ENCODE data around the gene SAV1.

Gene SAV1

DNA sequence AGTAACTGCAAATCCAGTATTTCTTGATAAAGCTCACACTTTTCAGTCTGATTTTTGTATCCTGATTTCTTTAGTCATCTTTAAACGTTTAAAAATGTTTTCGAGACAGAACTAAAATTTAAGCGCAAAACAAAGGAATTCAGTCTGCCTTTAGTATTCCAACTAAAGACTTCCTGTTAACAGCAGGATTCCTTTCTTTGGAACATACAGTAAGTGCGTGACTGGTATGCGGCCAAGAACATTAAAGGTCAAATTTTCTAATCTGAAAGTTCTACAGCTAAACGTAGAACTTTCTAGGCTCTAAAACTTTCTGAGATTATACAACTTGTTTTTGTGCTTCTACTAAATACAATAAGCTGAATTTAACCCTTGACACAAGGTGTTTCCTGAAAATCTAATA is 9.9 kb downstream of the SAV1 start:
- TF ChIP-seq FOXP2 (optimal IDR thresholded peaks at IDR 0.05; ENCODE audit: borderline replicate concordance, extremely low read depth, extremely low read length, insufficient read depth), result no peak
- TF ChIP-seq POLR2AphosphoS5 (IDR thresholded peaks at IDR 0.05; ENCODE audit: low read depth, low read length), result no peak
- TF ChIP-seq SIN3A (IDR thresholded peaks at IDR 0.05; ENCODE audit: borderline replicate concordance, insufficient read depth, low read length), result no peak
- TF ChIP-seq, protein P1, sequence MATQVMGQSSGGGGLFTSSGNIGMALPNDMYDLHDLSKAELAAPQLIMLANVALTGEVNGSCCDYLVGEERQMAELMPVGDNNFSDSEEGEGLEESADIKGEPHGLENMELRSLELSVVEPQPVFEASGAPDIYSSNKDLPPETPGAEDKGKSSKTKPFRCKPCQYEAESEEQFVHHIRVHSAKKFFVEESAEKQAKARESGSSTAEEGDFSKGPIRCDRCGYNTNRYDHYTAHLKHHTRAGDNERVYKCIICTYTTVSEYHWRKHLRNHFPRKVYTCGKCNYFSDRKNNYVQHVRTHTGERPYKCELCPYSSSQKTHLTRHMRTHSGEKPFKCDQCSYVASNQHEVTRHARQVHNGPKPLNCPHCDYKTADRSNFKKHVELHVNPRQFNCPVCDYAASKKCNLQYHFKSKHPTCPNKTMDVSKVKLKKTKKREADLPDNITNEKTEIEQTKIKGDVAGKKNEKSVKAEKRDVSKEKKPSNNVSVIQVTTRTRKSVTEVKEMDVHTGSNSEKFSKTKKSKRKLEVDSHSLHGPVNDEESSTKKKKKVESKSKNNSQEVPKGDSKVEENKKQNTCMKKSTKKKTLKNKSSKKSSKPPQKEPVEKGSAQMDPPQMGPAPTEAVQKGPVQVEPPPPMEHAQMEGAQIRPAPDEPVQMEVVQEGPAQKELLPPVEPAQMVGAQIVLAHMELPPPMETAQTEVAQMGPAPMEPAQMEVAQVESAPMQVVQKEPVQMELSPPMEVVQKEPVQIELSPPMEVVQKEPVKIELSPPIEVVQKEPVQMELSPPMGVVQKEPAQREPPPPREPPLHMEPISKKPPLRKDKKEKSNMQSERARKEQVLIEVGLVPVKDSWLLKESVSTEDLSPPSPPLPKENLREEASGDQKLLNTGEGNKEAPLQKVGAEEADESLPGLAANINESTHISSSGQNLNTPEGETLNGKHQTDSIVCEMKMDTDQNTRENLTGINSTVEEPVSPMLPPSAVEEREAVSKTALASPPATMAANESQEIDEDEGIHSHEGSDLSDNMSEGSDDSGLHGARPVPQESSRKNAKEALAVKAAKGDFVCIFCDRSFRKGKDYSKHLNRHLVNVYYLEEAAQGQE (IDR thresholded peaks at IDR 0.05; ENCODE audit: insufficient read depth in 1 of 2, low read depth in 2 of 2, low read length in 2 of 2), result no peak
- TF ChIP-seq TAF1 (IDR thresholded peaks at IDR 0.05; ENCODE audit: borderline replicate concordance, insufficient read depth, low read length), result no peak

DNA sequence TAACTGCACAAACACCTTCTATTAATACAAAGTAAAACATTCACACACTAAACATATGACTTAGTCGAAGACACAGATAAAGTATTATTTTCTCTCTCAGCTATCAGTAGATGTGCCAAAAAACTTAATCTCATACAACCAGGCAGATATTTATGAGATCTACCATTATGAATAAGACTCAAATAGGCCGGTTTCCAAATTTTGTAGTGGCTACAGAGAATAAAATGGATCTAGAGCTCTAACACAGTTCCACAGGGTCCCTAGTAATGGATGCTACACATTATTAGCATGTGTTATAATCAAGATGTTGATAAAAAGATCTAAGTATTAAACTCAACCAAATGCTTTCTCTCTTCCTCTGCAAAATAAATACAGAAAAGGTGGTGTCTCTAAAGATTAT is 10.4 kb downstream of the SAV1 start:
- no peak for TF ChIP-seq FOXP2 (optimal IDR thresholded peaks at IDR 0.05; ENCODE audit: borderline replicate concordance, extremely low read depth, extremely low read length, insufficient read depth)
- no peak for TF ChIP-seq POLR2AphosphoS5 (IDR thresholded peaks at IDR 0.05; ENCODE audit: low read depth, low read length)
- TF ChIP-seq TAF1 (IDR thresholded peaks at IDR 0.05; ENCODE audit: borderline replicate concordance, insufficient read depth, low read length), result no peak
- TF ChIP-seq, protein P1 (IDR thresholded peaks at IDR 0.05; ENCODE audit: insufficient read depth in 1 of 2, low read depth in 2 of 2, low read length in 2 of 2), result no peak
- no peak for TF ChIP-seq SIN3A (IDR thresholded peaks at IDR 0.05; ENCODE audit: borderline replicate concordance, insufficient read depth, low read length)

DNA sequence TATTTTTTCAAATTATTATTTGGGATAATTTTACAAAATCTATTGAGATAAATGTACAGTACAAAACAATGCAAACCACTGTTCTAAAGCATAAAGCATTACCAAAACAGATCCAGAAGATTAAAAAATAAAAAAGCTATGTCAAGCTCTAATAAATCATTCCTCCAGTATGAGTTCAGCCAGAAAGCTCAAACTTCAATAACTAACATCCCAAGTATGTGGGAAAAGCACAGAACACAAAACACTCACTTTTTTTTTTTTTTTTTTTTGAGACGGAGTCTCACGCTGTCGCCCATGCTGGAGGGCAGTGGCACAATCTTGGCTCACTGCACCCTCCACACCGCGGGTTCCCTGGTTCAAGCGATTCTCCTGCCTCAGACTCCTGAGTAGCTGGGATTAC is 11.3 kb downstream of the SAV1 start:
- no peak for TF ChIP-seq FOXP2 (optimal IDR thresholded peaks at IDR 0.05; ENCODE audit: borderline replicate concordance, extremely low read depth, extremely low read length, insufficient read depth)
- no peak for TF ChIP-seq SIN3A (IDR thresholded peaks at IDR 0.05; ENCODE audit: borderline replicate concordance, insufficient read depth, low read length)
- TF ChIP-seq, protein P1 (IDR thresholded peaks at IDR 0.05; ENCODE audit: insufficient read depth in 1 of 2, low read depth in 2 of 2, low read length in 2 of 2), result no peak
- no peak for TF ChIP-seq TAF1 (IDR thresholded peaks at IDR 0.05; ENCODE audit: borderline replicate concordance, insufficient read depth, low read length)
- TF ChIP-seq POLR2AphosphoS5 (IDR thresholded peaks at IDR 0.05; ENCODE audit: low read depth, low read length), result no peak

DNA sequence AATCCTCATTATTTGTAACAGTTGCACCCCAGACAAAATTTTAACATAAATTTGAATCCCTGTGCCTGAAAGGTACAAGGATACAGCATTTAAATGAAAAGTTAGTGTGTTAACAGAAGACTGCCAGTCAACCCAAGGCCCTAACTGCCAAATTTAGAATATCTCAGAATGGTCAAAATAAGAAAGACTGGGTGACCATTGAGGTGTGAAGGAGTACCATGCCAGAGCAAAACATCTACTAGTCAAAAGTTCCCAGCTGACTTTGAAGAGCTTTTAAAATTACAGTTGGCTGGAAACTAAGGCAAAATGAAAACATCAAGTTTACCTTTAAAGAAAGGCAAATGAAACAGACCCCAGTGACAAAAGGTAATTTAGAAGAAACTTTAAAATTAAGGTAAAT is 18.4 kb downstream of the SAV1 start:
- TF ChIP-seq, protein P1 (IDR thresholded peaks at IDR 0.05; ENCODE audit: insufficient read depth in 1 of 2, low read depth in 2 of 2, low read length in 2 of 2), result no peak
- TF ChIP-seq TAF1 (IDR thresholded peaks at IDR 0.05; ENCODE audit: borderline replicate concordance, insufficient read depth, low read length), result no peak
- TF ChIP-seq SIN3A (IDR thresholded peaks at IDR 0.05; ENCODE audit: borderline replicate concordance, insufficient read depth, low read length), result no peak
- TF ChIP-seq FOXP2 (optimal IDR thresholded peaks at IDR 0.05; ENCODE audit: borderline replicate concordance, extremely low read depth, extremely low read length, insufficient read depth), result no peak
- no peak for TF ChIP-seq POLR2AphosphoS5 (IDR thresholded peaks at IDR 0.05; ENCODE audit: low read depth, low read length)

DNA sequence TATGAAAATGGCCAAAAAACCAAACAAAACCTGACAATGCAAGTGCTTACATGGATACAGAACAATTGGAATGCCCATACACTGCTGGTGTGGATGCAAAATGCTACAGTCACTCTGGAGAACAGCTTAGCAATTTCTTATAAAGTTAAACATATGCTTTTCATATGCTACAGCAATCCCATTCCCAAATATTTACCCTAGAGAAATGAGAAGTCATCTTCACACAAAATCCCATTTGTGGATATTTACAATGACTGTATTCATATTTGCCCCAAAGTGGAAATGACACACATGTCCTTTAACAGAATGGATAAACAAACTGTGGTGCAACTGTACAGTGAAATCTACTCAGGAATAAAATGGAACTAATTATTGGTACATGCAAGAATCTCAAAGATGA is 20.4 kb downstream of the SAV1 start:
- TF ChIP-seq SIN3A (IDR thresholded peaks at IDR 0.05; ENCODE audit: borderline replicate concordance, insufficient read depth, low read length) (no peak), POLR2AphosphoS5 (IDR thresholded peaks at IDR 0.05; ENCODE audit: low read depth, low read length) (no peak), FOXP2 (optimal IDR thresholded peaks at IDR 0.05; ENCODE audit: borderline replicate concordance, extremely low read depth, extremely low read length, insufficient read depth) (no peak), TAF1 (IDR thresholded peaks at IDR 0.05; ENCODE audit: borderline replicate concordance, insufficient read depth, low read length) (no peak)
- TF ChIP-seq, protein P1 (IDR thresholded peaks at IDR 0.05; ENCODE audit: insufficient read depth in 1 of 2, low read depth in 2 of 2, low read length in 2 of 2), result no peak

Measured in PFSK-1 (cell line).